SK-N-MC (cell line): ENCODE data around the gene ACTR2.
"Not testable (repeated sequence)": the region's sequence is repeated elsewhere in the genome, so short reads cannot be mapped to it uniquely, and the experiment has no call there.

Source experiments
- EZH2 ChIP-seq: fragments of 200-600 bp; sonication (generic); IDR thresholded peaks from one replicate; pipeline ENCODE4 v1.6.1; 2017; ENCODE audit warnings: antibody characterized with exemption
- FOXP2 ChIP-seq: optimal IDR thresholded peaks from 2 replicates; pipeline ENCODE3; 2011; ENCODE audit warnings: mild to moderate bottlenecking, moderate library complexity; ENCODE audit not compliant: insufficient read depth; ENCODE audit errors: extremely low read length, control extremely low read depth
- POLR2AphosphoS5 ChIP-seq: IDR thresholded peaks from 2 replicates; pipeline ENCODE4 v1.6.1; 2012; ENCODE audit warnings: mild to moderate bottlenecking, low read depth, low read length, borderline replicate concordance

GRCh38 chr2:65257866-65258265, 30.2 kb downstream of the ACTR2 start:
- TF ChIP-seq POLR2AphosphoS5, FOXP2, EZH2: not testable (repeated sequence)
